D721Med (cell line): ENCODE results near the gene INTS15.

Experiments
- DNase-seq: peaks from one replicate; pipeline ENCODE4 v3.0.0; 2011; ENCODE audit warnings: low spot score; ENCODE audit not compliant: insufficient read length
- FAIRE-seq: peaks from 2 replicates; lab custom pipeline; 2011; peaks lifted over from hg19 to GRCh38; lab: Jason Lieb, UNC
- CTCF ChIP-seq: IDR thresholded peaks from 2 replicates; pipeline ENCODE4 v1.5.1; 2012; ENCODE audit warnings: mild to moderate bottlenecking, control low read depth; ENCODE audit not compliant: insufficient read depth; ENCODE audit errors: missing control alignments

Gene INTS15

GRCh38 chr7:6640246-6640721 is 50.5 kb downstream of the INTS15 start:
- DNase-seq (no peak), FAIRE-seq (no peak)
- no peak for TF ChIP-seq CTCF

- FAIRE-seq (no peak), DNase-seq (no peak)
- TF ChIP-seq CTCF = no peak
Observed at GRCh38 chr7:6641305-6642035, 51.6 kb downstream of the INTS15 start.

GRCh38 chr7:6642239-6642839 is 52.5 kb downstream of the INTS15 start:
- TF ChIP-seq CTCF = no peak
- no peak for DNase-seq
- no peak for FAIRE-seq

- no peak for DNase-seq
- no peak for TF ChIP-seq CTCF
- FAIRE-seq = no peak
Observed at GRCh38 chr7:6642861-6643640, 53.2 kb downstream of the INTS15 start.

- TF ChIP-seq CTCF = no peak
- FAIRE-seq (no peak), DNase-seq (no peak)
Observed at GRCh38 chr7:6643915-6644625, 54.2 kb downstream of the INTS15 start.

GRCh38 chr7:6644728-6645127 is 54.9 kb downstream of the INTS15 start:
- FAIRE-seq = no peak
- no peak for DNase-seq
- TF ChIP-seq CTCF = no peak
